Activated naive CD4-positive, alpha-beta T cell treated with anti-CD3 and anti-CD28 coated beads, Interleukin-2, amount 10 ng/mL, durations not matched to agents 7 days and 5 days (primary cell): ENCODE measurements around the gene RAB9B.

Experiments used
- CTCF ChIA-PET: fragments of 350-600 bp; sonication (Branson Sonifier 250); formaldehyde crosslinking; loops from one replicate; lab custom pipeline; 2021; ENCODE audit warnings: antibody characterized with exemption; lab: Charles Lee
- DNase-seq: peaks from one replicate; pipeline ENCODE4 v3.0.0-alpha.2; 2020
- H3K27ac Mint-ChIP-seq: one replicate; pipeline ENCODE4 v1.8.0; 2021; ENCODE audit warnings: mild to moderate bottlenecking, moderate library complexity, mixed read lengths
- H3K27me3 Mint-ChIP-seq: one replicate; pipeline ENCODE4 v1.8.0; 2021; ENCODE audit warnings: mild to moderate bottlenecking, mixed read lengths
- H3K36me3 Mint-ChIP-seq: one replicate; pipeline ENCODE4 v1.8.0; 2021; ENCODE audit warnings: mixed read lengths
- H3K4me1 Mint-ChIP-seq: one replicate; pipeline ENCODE4 v1.8.0; 2021; ENCODE audit warnings: mixed read lengths
- H3K4me3 Mint-ChIP-seq: one replicate; pipeline ENCODE4 v1.8.0; 2021; ENCODE audit warnings: mild to moderate bottlenecking, moderate library complexity, mixed read lengths
- H3K9me3 Mint-ChIP-seq: one replicate; pipeline ENCODE4 v1.8.0; 2021; ENCODE audit warnings: mixed read lengths

Gene RAB9B, protein sequence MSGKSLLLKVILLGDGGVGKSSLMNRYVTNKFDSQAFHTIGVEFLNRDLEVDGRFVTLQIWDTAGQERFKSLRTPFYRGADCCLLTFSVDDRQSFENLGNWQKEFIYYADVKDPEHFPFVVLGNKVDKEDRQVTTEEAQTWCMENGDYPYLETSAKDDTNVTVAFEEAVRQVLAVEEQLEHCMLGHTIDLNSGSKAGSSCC

GRCh38 chrX:103831803-103832544, at the start of gene RAB9B:
Gene RAB9B (minus strand): TSS chrX:103832257. CDS start chrX:103825784, 6,473 bp downstream.
- peak within 1 kb of the TSS; percentile 74 for H3K4me3 Mint-ChIP-seq
- H3K27me3 Mint-ChIP-seq, result peaks cover 18% of the 10 kb centered on the region
- no peaks in the 10 kb centered on the region for H3K36me3 Mint-ChIP-seq
- DNase-seq, result peak; percentile 69
- CTCF ChIA-PET, result interaction anchor here (0.8 to 2.5 kb wide), 2 partner anchors 12 to 13 kb away, joined by 4 to 7 read pairs; no protein-coding TSS in a partner anchor
- no peak within 1 kb of the TSS for H3K27ac Mint-ChIP-seq
- H3K4me1 Mint-ChIP-seq, result peaks cover 3% of the 10 kb centered on the region
- no peaks in the 10 kb centered on the region for H3K9me3 Mint-ChIP-seq

DNA sequence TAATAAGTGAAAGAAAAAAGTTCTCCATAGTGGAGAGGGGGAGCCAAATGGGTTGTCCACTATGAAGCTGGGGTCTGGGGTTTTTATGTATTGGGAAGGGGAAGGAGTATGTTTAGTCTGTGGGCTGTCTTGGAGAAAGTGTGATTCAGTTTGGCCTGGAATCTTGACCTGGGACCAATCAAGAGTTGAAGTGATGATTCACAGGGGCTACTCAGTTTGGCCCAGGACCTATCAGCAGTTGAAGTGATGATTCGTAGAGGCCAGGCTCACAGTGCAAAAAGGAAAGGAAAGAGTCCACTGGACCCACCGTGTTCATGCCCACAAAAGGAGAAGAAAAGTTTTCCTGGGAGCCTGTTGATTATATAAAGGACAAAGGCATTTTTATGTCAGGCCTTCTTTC, 47.3 kb upstream of the RAB9B start:
- Mint-ChIP-seq H3K36me3 (no peaks in the 10 kb centered on the region), H3K4me3 (no peak overlapping the region), H3K27me3 (no peaks in the 10 kb centered on the region), H3K4me1 (no peaks in the 10 kb centered on the region), H3K27ac (no peak overlapping the region), H3K9me3 (no peaks in the 10 kb centered on the region)
- no peak for DNase-seq
- CTCF ChIA-PET, result no interaction called here

GRCh38 chrX:103878466-103879122, 46.5 kb upstream of the RAB9B start:
- H3K9me3 Mint-ChIP-seq, result no peaks in the 10 kb centered on the region
- H3K4me1 Mint-ChIP-seq, result no peaks in the 10 kb centered on the region
- no peak for DNase-seq
- CTCF ChIA-PET, result no interaction called here
- no peak overlapping the region for H3K27ac Mint-ChIP-seq
- no peak overlapping the region for H3K4me3 Mint-ChIP-seq
- H3K36me3 Mint-ChIP-seq, result no peaks in the 10 kb centered on the region
- H3K27me3 Mint-ChIP-seq, result no peaks in the 10 kb centered on the region

GRCh38 chrX:103877571-103877970, 45.5 kb upstream of the RAB9B start:
- H3K27me3 Mint-ChIP-seq, result no peaks in the 10 kb centered on the region
- no peak for DNase-seq
- no peaks in the 10 kb centered on the region for H3K4me1 Mint-ChIP-seq
- CTCF ChIA-PET, result no interaction called here
- no peak overlapping the region for H3K4me3 Mint-ChIP-seq
- no peaks in the 10 kb centered on the region for H3K9me3 Mint-ChIP-seq
- H3K27ac Mint-ChIP-seq, result no peak overlapping the region
- H3K36me3 Mint-ChIP-seq, result no peaks in the 10 kb centered on the region

- DNase-seq, result no peak
- CTCF ChIA-PET, result interaction anchor here (0.7 kb wide), 1 partner anchor 301 kb away, joined by 3 read pairs; no protein-coding TSS in a partner anchor
- no peaks in the 10 kb centered on the region for H3K27me3 Mint-ChIP-seq
Measured at GRCh38 chrX:103864886-103865534, 33.0 kb upstream of the RAB9B start.

DNA sequence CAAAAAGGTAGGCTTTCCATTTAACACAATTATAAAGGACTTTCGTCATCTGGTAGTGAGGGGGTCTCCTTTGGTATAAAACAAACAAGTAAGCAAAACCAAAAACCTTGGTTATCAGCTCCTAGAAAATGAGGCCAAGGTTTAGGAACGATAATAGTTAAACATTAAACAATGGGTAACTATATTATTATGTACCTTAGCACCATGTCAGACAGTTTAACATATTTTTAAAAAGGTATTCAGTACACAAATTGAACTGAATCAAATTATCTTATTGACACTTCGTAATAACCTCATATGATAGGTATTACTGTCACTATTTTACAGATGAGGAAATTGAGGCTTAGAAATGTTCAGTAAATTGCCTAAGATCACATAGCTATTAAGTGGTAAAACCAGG, 32.1 kb upstream of the RAB9B start:
- no peak for DNase-seq
- Mint-ChIP-seq H3K4me1 (no peaks in the 10 kb centered on the region), H3K9me3 (no peaks in the 10 kb centered on the region), H3K36me3 (no peaks in the 10 kb centered on the region), H3K27me3 (no peaks in the 10 kb centered on the region), H3K27ac (no peak overlapping the region), H3K4me3 (no peak overlapping the region)
- CTCF ChIA-PET, result no interaction called here

More at GRCh38 chrX:103864886-103865534, 33.0 kb upstream of the RAB9B start:
- no peaks in the 10 kb centered on the region for H3K36me3 Mint-ChIP-seq
- no peak overlapping the region for H3K4me3 Mint-ChIP-seq
- no peak overlapping the region for H3K27ac Mint-ChIP-seq
- no peaks in the 10 kb centered on the region for H3K9me3 Mint-ChIP-seq
- H3K4me1 Mint-ChIP-seq, result no peaks in the 10 kb centered on the region

DNA sequence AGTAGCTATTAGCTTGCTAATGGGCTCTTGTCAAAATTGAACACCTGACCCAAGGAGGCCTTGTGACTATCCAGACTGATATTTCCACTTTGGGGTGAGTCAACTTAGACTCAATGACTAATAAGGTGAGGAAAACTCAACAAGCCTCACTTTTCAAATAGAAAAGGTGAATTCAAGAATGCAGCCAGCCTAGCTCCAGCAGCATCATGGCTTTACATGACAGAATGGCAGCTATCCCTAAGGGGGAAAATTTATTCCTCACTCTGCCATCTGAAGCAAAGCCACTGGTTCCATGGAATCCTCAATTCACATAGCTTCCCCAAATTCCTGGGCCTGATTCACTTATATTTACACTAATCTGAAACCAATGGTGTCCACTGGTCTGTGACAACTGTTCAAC, 29.1 kb upstream of the RAB9B start:
- CTCF ChIA-PET, result no interaction called here
- Mint-ChIP-seq H3K4me3 (no peak overlapping the region), H3K9me3 (no peaks in the 10 kb centered on the region), H3K27ac (no peak overlapping the region), H3K27me3 (no peaks in the 10 kb centered on the region), H3K4me1 (no peaks in the 10 kb centered on the region), H3K36me3 (no peaks in the 10 kb centered on the region)
- no peak for DNase-seq

- Mint-ChIP-seq H3K27me3 (no peaks in the 10 kb centered on the region), H3K36me3 (no peaks in the 10 kb centered on the region), H3K27ac (no peak overlapping the region), H3K9me3 (no peaks in the 10 kb centered on the region), H3K4me3 (no peak overlapping the region), H3K4me1 (no peaks in the 10 kb centered on the region)
- CTCF ChIA-PET, result no interaction called here
- no peak for DNase-seq
Measured at GRCh38 chrX:103849558-103849957, 17.5 kb upstream of the RAB9B start.

GRCh38 chrX:103847174-103847870, 15.3 kb upstream of the RAB9B start:
- Mint-ChIP-seq H3K27ac (no peak overlapping the region), H3K4me3 (no peak overlapping the region), H3K27me3 (no peaks in the 10 kb centered on the region), H3K36me3 (no peaks in the 10 kb centered on the region), H3K9me3 (no peaks in the 10 kb centered on the region), H3K4me1 (no peaks in the 10 kb centered on the region)
- CTCF ChIA-PET, result interaction anchor here (0.7 kb wide), 1 partner anchor 24 kb away, joined by 3 read pairs; no protein-coding TSS in a partner anchor
- DNase-seq, result no peak

DNA sequence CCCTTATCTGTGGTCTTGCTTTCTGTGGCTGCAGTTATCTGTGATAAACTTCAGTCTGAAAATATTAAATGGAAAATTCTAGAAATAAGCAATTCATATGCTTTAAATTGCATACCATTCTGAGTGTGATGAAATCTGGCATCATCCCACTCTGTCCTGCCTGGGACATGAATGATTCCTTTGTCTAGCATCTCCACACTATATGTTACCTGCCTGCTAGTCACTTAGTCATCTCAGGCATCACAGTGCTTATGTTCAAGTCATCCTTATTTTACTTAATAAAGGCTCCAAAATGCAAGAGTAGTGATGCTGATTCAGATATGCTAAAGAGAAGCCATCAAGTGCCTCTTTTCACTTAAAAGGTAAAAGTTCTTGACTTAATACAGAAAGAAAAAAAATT, 14.3 kb upstream of the RAB9B start:
- Mint-ChIP-seq H3K27me3 (no peaks in the 10 kb centered on the region), H3K9me3 (no peaks in the 10 kb centered on the region), H3K36me3 (no peaks in the 10 kb centered on the region), H3K4me1 (no peaks in the 10 kb centered on the region), H3K4me3 (no peak overlapping the region), H3K27ac (no peak overlapping the region)
- CTCF ChIA-PET, result no interaction called here
- DNase-seq, result no peak

- Mint-ChIP-seq H3K36me3 (no peaks in the 10 kb centered on the region), H3K27ac (no peak overlapping the region), H3K4me1 (no peaks in the 10 kb centered on the region), H3K27me3 (no peaks in the 10 kb centered on the region), H3K9me3 (no peaks in the 10 kb centered on the region), H3K4me3 (no peak overlapping the region)
- CTCF ChIA-PET, result interaction anchor here (0.7 to 2.1 kb wide), 10 partner anchors 13 to 425 kb away, joined by 3 to 9 read pairs (median 4); partner anchors contain the start of gene RAB9B
- DNase-seq, result peak; percentile 62
Measured at GRCh38 chrX:103845165-103845653, 13.2 kb upstream of the RAB9B start.

DNA sequence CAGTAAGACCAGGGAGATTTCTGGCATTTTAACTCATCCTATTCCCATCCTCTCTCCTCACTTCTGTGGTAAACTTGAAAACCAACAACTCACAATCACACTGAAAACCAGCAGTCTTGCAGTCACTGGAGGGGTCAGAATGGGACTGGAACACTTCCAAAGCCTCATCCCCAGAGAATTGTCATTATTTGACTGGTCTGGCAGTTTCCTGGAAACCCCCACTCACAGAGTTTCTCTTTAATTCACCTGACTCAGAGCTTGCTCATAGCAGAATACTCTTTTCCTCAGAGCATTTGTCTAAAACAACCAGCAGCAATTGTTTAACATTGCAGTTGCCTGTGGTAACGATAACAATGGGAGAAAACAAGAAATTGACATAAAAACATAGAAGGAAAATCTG, 7.3 kb upstream of the RAB9B start:
- Mint-ChIP-seq H3K9me3 (no peaks in the 10 kb centered on the region), H3K36me3 (no peaks in the 10 kb centered on the region), H3K4me1 (no peaks in the 10 kb centered on the region), H3K27me3 (no peaks in the 10 kb centered on the region), H3K4me3 (no peak overlapping the region), H3K27ac (no peak overlapping the region)
- no peak for DNase-seq
- CTCF ChIA-PET, result no interaction called here

GRCh38 chrX:103831342-103831802, 685 bp downstream of the RAB9B start:
- no peak overlapping the region for H3K27ac Mint-ChIP-seq
- no peaks in the 10 kb centered on the region for H3K36me3 Mint-ChIP-seq
- peaks cover 18% of the 10 kb centered on the region for H3K27me3 Mint-ChIP-seq
- CTCF ChIA-PET, result interaction anchor here (0.8 to 2.5 kb wide), 2 partner anchors 12 to 14 kb away, joined by 4 to 7 read pairs; no protein-coding TSS in a partner anchor
- no peaks in the 10 kb centered on the region for H3K9me3 Mint-ChIP-seq
- peak overlapping the region; percentile 74 for H3K4me3 Mint-ChIP-seq
- DNase-seq, result no peak
- peaks cover 3% of the 10 kb centered on the region for H3K4me1 Mint-ChIP-seq
